GM12873 (cell line): ENCODE data around the gene ST7.

Source experiments
- CTCF ChIP-seq: IDR thresholded peaks from 2 replicates; pipeline ENCODE4 v1.5.1; 2012; ENCODE audit warnings: low read depth, mild to moderate bottlenecking, moderate library complexity, low read length, control low read depth; ENCODE audit not compliant: insufficient read depth; ENCODE audit errors: missing control alignments

Gene ST7

DNA sequence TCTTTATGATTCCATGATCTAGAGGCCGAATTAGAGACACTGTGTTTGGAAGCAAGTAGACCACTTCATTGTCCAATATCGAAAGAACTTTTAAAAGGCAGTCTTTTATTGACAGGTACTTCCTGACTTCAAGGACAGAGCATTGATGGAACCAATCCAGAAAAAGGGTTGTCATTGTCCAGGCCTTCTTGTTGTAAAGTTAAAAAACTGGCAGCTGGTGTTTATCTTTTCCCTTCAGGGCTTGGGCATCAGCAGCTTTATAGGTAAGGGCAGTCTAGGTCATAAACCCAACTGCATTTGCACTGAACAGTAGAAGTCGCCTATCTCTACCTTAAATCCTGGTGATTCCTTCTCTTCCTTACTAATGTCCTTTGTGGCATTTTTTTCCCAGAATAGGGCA, 95.6 kb downstream of the ST7 start:
- no peak for TF ChIP-seq CTCF

GRCh38 chr7:117051808-117052207, 98.5 kb downstream of the ST7 start:
- TF ChIP-seq CTCF, result no peak

DNA sequence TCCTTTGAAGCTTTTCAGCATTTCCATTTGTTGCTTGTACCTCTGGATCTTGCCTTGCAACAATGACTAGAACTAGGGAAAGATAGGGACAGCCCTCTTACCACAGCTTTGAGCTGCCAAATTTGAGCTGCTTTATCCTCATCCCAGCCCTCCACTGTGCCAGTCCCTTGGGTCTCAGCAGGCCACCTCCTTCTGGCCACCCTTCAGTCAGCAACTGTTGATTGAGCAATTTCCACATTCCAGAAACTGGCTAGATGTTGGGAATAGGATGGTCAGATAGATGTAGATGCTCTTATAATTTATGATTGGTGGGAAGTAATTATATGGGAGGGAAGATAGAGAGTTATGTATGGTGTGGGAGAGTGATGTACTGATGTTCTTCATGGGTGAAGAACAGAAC, 100.1 kb downstream of the ST7 start:
- TF ChIP-seq CTCF, result no peak

DNA sequence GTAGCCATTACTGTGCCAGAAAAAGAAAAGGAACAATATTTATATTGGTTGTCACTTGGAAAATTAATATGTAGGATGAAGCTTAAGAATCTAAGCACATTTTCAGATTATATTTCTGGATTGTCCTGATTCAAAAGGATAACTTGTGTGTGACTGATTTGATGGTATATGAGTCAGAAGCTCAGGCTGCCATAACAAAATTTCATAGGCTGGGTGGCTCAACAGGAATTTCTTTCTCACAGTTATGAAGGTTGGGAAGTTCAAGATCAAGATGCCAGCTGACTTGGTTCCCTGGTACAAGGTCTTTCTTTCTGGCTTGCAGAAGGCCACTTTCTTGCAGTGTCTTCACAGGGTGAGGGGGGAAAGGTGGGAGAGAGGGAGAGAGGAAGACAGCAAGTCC, 108.5 kb downstream of the ST7 start:
- TF ChIP-seq CTCF, result no peak

DNA sequence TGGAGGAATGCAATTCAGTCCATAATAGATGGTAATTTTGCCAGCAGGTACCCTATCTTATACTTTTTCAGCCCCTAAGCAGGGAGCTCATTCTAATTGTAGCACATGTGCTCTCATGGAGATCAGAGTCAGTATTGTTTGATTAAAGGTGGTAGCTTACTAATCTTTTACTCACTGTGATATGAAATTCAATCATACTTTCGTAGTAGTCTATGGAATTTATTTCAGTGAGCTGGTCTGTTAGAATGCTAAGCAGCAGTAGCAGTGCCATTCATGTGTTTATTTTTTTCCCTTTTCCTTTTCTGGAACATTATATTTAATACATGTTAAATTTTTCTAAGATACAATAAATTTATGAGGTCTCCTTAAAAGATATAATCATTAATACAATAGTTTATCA, 109.0 kb downstream of the ST7 start:
- no peak for TF ChIP-seq CTCF

DNA sequence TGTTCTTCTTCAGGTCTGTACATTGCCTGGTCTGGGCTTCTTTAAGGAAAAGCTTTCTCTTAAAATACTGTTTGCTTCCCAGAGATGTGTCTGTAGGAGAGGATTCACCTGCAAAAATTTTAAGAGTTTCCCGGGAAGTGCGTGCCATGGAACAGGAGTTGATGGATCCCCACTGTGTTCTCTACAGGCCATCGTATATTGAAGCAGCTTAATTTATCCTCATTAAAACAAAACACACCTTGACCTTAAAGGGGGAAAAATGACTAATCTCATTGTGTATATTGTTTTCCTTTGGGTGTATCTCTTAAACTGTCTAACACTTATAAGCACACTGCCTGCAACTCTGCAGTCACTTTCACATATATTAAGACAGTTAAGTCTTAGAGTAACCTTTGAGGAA, 111.4 kb downstream of the ST7 start:
- no peak for TF ChIP-seq CTCF

GRCh38 chr7:117065571-117066150, 112.4 kb downstream of the ST7 start:
- TF ChIP-seq CTCF, result no peak
